WERI-Rb-1 (cell line): ENCODE data around the gene OR4Q2.
"Not testable (repeated sequence)": the region's sequence is repeated elsewhere in the genome, so short reads cannot be mapped to it uniquely, and the experiment has no call there.

Experiments used
- DNase-seq: peaks from one replicate; pipeline ENCODE4 v3.0.0-alpha.2; 2020
- H3K27ac ChIP-seq: fragments of 250-450 bp; sonication (Bioruptor Pico); 2 replicates; pipeline ENCODE4 v1.5.1; 2020; ENCODE audit warnings: mild to moderate bottlenecking, moderate library complexity
- H3K27me3 ChIP-seq: fragments of 250-450 bp; sonication (Bioruptor Pico); 2 replicates; pipeline ENCODE4 v1.5.1; 2021; ENCODE audit warnings: mild to moderate bottlenecking, low read depth, moderate library complexity; ENCODE audit not compliant: insufficient read depth, severe bottlenecking
- H3K36me3 ChIP-seq: fragments of 250-450 bp; sonication (Bioruptor Pico); 2 replicates; pipeline ENCODE4 v1.5.1; 2020; ENCODE audit warnings: mild to moderate bottlenecking, moderate library complexity
- H3K4me3 ChIP-seq: 2 replicates; pipeline ENCODE4 v1.5.1; 2011; ENCODE audit warnings: low read depth, mild to moderate bottlenecking, control low read depth, low read length
- H3K9me3 ChIP-seq: fragments of 250-450 bp; sonication (Bioruptor Pico); 2 replicates; pipeline ENCODE4 v1.5.1; 2021; ENCODE audit warnings: mild to moderate bottlenecking, moderate library complexity; ENCODE audit not compliant: severe bottlenecking
- CTCF ChIP-seq: IDR thresholded peaks from 2 replicates; pipeline ENCODE4 v1.5.1; 2011; ENCODE audit warnings: low read depth, mild to moderate bottlenecking, control low read depth, inconsistent platforms, low read length

OR4Q2 gene

GRCh38 chr14:20001863-20002262 is at the start of gene OR4Q2:
Gene OR4Q2 (plus strand): TSS chr14:20002163.
- peaks cover 9% of the 10 kb centered on the region for H3K27me3 ChIP-seq
- no peaks in the 10 kb centered on the region for H3K9me3 ChIP-seq
- DNase-seq: no peak
- H3K27ac ChIP-seq: no peak within 1 kb of the TSS
- H3K4me3 ChIP-seq: no peak within 1 kb of the TSS
- no peaks in the 10 kb centered on the region for H3K36me3 ChIP-seq
- TF ChIP-seq CTCF: no peak

- not testable (repeated sequence) for H3K36me3 ChIP-seq, DNase-seq, H3K27ac ChIP-seq, H3K27me3 ChIP-seq, H3K9me3 ChIP-seq, H3K4me3 ChIP-seq
These were observed 32.2 kb upstream of the OR4Q2 start for GRCh38 chr14:19969735-19970134.

GRCh38 chr14:19974844-19975243 is 27.1 kb upstream of the OR4Q2 start:
- Histone ChIP-seq H3K27ac (no peak overlapping the region), H3K36me3 (no peaks in the 10 kb centered on the region), H3K27me3 (no peaks in the 10 kb centered on the region), H3K4me3 (no peak overlapping the region), H3K9me3 (no peaks in the 10 kb centered on the region)
- TF ChIP-seq CTCF: no peak
- DNase-seq: no peak

GRCh38 chr14:19975291-19975690 is 26.7 kb upstream of the OR4Q2 start, which contains the start of gene OR4K15:
Gene OR4K15 (plus strand): TSS chr14:19975591. CDS start chr14:19975591, 0 bp downstream.
- no peak for DNase-seq
- Histone ChIP-seq H3K27me3 (no peaks in the 10 kb centered on the region), H3K4me3 (no peak within 1 kb of the TSS), H3K27ac (no peak within 1 kb of the TSS), H3K36me3 (no peaks in the 10 kb centered on the region), H3K9me3 (no peaks in the 10 kb centered on the region)
- TF ChIP-seq CTCF: no peak

GRCh38 chr14:19993438-19993837 is 8.5 kb upstream of the OR4Q2 start:
- TF ChIP-seq CTCF: no peak
- no peak for DNase-seq
- Histone ChIP-seq H3K36me3 (no peaks in the 10 kb centered on the region), H3K27ac (no peak overlapping the region), H3K9me3 (no peaks in the 10 kb centered on the region), H3K4me3 (no peak overlapping the region), H3K27me3 (peaks cover 21% of the 10 kb centered on the region)

GRCh38 chr14:20002319-20002718 is 356 bp downstream of the OR4Q2 start:
- Histone ChIP-seq H3K4me3 (no peak overlapping the region), H3K9me3 (no peaks in the 10 kb centered on the region), H3K27ac (no peak overlapping the region), H3K36me3 (no peaks in the 10 kb centered on the region), H3K27me3 (peaks cover 9% of the 10 kb centered on the region)
- DNase-seq: no peak
- TF ChIP-seq CTCF: no peak
